IPS DF 4.7 (cell line): ENCODE measurements around the gene CMTR2.
"Not testable (repeated sequence)": the region's sequence is repeated elsewhere in the genome, so short reads cannot be mapped to it uniquely, and the experiment has no call there.

Experiments used
- DNase-seq: peaks from one replicate; pipeline ENCODE4 v3.0.0-alpha.2; 2013; ENCODE audit warnings: low spot score; ENCODE audit errors: extremely low read depth

Gene CMTR2

GRCh38 chr16:71288890-71289731, at the start of gene CMTR2:
Gene CMTR2, minus strand, starts transcription at chr16:71289402. Its CDS starts 3,482 bp downstream, at chr16:71285920.
- DNase-seq: peak; percentile 90

- no peak for DNase-seq
Measured at GRCh38 chr16:71338632-71339031, 49.4 kb upstream of the CMTR2 start.

- DNase-seq: no peak
Measured at GRCh38 chr16:71338193-71338592, 49.0 kb upstream of the CMTR2 start.

GRCh38 chr16:71337631-71338030, 48.4 kb upstream of the CMTR2 start:
- no peak for DNase-seq

GRCh38 chr16:71328151-71328550, 38.9 kb upstream of the CMTR2 start:
- no peak for DNase-seq

GRCh38 chr16:71327720-71328119, 38.5 kb upstream of the CMTR2 start:
- no peak for DNase-seq

GRCh38 chr16:71319999-71320398, 30.8 kb upstream of the CMTR2 start:
- no peak for DNase-seq

- DNase-seq: no peak
Measured at GRCh38 chr16:71315269-71315668, 26.1 kb upstream of the CMTR2 start.

- DNase-seq: not testable (repeated sequence)
Measured at GRCh38 chr16:71313591-71313990, 24.4 kb upstream of the CMTR2 start.

GRCh38 chr16:71311553-71312158, 22.5 kb upstream of the CMTR2 start:
- no peak for DNase-seq

GRCh38 chr16:71303938-71304337, 14.7 kb upstream of the CMTR2 start:
- no peak for DNase-seq

- no peak for DNase-seq
Measured at GRCh38 chr16:71297341-71297634, 8.1 kb upstream of the CMTR2 start.

GRCh38 chr16:71296584-71297340, 7.6 kb upstream of the CMTR2 start:
- no peak for DNase-seq

- DNase-seq: no peak
Measured at GRCh38 chr16:71295950-71296349, 6.7 kb upstream of the CMTR2 start.

- no peak for DNase-seq
Measured at GRCh38 chr16:71293919-71294318, 4.7 kb upstream of the CMTR2 start.

- not testable (repeated sequence) for DNase-seq
Measured at GRCh38 chr16:71292095-71292494, 2.9 kb upstream of the CMTR2 start.

GRCh38 chr16:71289732-71290062, 495 bp upstream of the CMTR2 start:
- DNase-seq: no peak

GRCh38 chr16:71288570-71288889, 672 bp downstream of the CMTR2 start:
- no peak for DNase-seq

GRCh38 chr16:71287911-71288310, 1.3 kb downstream of the CMTR2 start:
- DNase-seq: no peak

GRCh38 chr16:71287454-71287853, 1.7 kb downstream of the CMTR2 start:
- no peak for DNase-seq

- no peak for DNase-seq
Measured at GRCh38 chr16:71283612-71284011, 5.6 kb downstream of the CMTR2 start.

- no peak for DNase-seq
Measured at GRCh38 chr16:71282943-71283342, 6.3 kb downstream of the CMTR2 start.
